Measurements from ENCODE around the gene SERPINC1.

DNA sequence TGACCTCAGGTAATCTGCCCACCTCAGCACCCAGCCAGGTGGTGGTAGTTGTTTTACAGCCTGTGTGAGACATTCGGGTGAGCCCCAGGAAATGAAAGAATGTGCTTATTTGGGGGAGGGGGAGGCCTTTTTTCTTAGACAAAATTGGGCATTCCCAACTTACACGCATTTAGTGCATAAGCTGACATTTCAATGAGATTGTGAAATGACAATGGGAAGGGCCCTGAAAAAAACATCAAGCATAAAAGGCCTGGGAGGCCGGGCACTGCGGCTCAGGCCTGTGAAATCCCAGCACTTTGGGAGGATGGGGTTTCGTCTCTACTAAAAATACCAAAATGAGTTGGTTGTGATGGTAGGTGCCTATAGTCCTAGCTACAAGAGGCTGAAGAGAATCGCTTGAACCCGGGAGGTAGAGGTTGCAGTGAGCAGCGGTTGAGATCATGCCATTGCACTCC lies 54.3 kb downstream of the SERPINC1 start:
- TF ChIP-seq POLR2A (IDR thresholded peaks at IDR 0.05; ENCODE audit: extremely low read depth, insufficient read length) (no peak), MAX (IDR thresholded peaks at IDR 0.05; ENCODE audit: low read depth, low read length) (no peak)

Measured in NB4 (cell line).